ENCODE data around the gene KIAA0825. TPM values are rescaled to one million over a fixed set of nuclear protein-coding genes. Genes with fewer than 3 reads are reported as not detected.

Gene KIAA0825
- total RNA-seq, 1 donor from 2014 or later, result 4.2 TPM

DNA sequence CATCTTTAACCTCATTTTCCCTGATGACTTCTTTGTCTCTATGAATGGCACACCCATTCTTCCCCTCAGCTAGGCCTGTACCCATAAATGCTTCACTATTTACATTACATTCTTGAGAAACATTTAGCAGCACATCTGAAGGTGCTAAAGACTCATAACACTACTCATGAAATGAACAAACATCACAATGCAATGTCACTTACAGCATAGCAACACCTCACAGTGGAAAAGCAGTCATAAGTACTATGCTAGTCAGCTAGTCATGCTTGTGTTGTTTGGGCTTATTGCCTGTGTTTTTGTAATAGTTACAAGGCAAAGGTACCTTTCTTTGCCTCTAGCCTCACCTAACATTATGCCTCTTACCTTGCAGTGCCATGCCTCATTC lies 228.9 kb downstream of the KIAA0825 start:
- Mint-ChIP-seq H3K9me3 (peaks cover 4% of the 10 kb centered on the region), H3K4me3 (no peak overlapping the region), H3K27me3 (no peaks in the 10 kb centered on the region), H3K4me1 (ENCODE audit: unreplicated experiment) (peaks cover 4% of the 10 kb centered on the region), H3K27ac (no peak overlapping the region), H3K36me3 (no peaks in the 10 kb centered on the region)
- no peak for DNase-seq (ENCODE audit: extremely low spot score, unreplicated experiment)
- no peak for TF ChIP-seq CTCF (conservative IDR thresholded peaks at IDR 0.05)

GRCh38 chr5:94388773-94389514 lies 229.5 kb downstream of the KIAA0825 start:
- Mint-ChIP-seq H3K27me3 (no peaks in the 10 kb centered on the region), H3K4me3 (no peak overlapping the region), H3K27ac (no peak overlapping the region), H3K9me3 (peaks cover 4% of the 10 kb centered on the region), H3K4me1 (ENCODE audit: unreplicated experiment) (peaks cover 4% of the 10 kb centered on the region), H3K36me3 (no peaks in the 10 kb centered on the region)
- TF ChIP-seq CTCF (conservative IDR thresholded peaks at IDR 0.05), result no peak
- DNase-seq (ENCODE audit: extremely low spot score, unreplicated experiment), result no peak

- Mint-ChIP-seq H3K36me3 (no peaks in the 10 kb centered on the region), H3K27ac (no peak overlapping the region), H3K27me3 (no peaks in the 10 kb centered on the region), H3K9me3 (peaks cover 4% of the 10 kb centered on the region), H3K4me1 (ENCODE audit: unreplicated experiment) (peaks cover 4% of the 10 kb centered on the region), H3K4me3 (no peak overlapping the region)
- no peak for TF ChIP-seq CTCF (conservative IDR thresholded peaks at IDR 0.05)
- no peak for DNase-seq (ENCODE audit: extremely low spot score, unreplicated experiment)
Measured at GRCh38 chr5:94385767-94386166, 232.6 kb downstream of the KIAA0825 start.

GRCh38 chr5:94378062-94378461 lies 240.3 kb downstream of the KIAA0825 start:
- Mint-ChIP-seq H3K4me3 (no peak overlapping the region), H3K27me3 (no peaks in the 10 kb centered on the region), H3K27ac (no peak overlapping the region), H3K4me1 (ENCODE audit: unreplicated experiment) (peaks cover 11% of the 10 kb centered on the region), H3K9me3 (peaks cover 6% of the 10 kb centered on the region), H3K36me3 (peaks cover 4% of the 10 kb centered on the region)
- DNase-seq (ENCODE audit: extremely low spot score, unreplicated experiment), result no peak
- TF ChIP-seq CTCF (conservative IDR thresholded peaks at IDR 0.05), result no peak

DNA sequence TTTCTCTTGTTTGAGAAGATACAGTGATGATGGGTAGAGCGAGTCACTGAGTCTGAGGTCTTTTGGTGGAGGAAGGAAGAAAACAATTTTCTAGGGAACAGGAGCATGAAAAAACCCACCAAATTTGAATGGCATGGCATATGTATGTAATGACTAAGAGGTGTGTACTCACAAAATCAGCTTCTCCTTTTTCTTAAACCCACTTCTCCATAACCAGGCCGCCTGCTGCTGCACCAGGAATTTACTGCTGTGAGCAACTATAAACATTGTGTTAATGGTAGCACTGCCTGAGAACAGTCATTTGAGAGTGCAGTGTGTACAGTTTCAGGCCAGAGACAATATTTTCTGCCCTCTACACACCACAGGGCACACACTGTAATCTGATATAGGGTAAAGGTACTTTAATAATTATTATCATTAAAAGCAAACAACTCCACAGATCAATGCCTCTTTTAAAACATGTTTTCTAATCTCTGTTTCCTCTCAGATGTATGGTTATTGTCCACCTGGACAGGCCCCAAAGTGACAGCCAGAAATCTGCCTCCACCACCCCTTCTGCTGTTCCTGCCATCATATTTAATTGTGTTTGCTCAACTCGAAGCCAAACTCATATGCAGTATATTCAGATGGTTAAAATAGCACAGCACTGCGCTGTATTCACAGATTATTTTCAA lies 241.6 kb downstream of the KIAA0825 start:
- H3K27me3 Mint-ChIP-seq, result no peaks in the 10 kb centered on the region
- peaks cover 11% of the 10 kb centered on the region for H3K4me1 Mint-ChIP-seq (ENCODE audit: unreplicated experiment)
- no peak for DNase-seq (ENCODE audit: extremely low spot score, unreplicated experiment)
- peaks cover 6% of the 10 kb centered on the region for H3K9me3 Mint-ChIP-seq
- H3K27ac Mint-ChIP-seq, result no peak overlapping the region
- TF ChIP-seq CTCF (conservative IDR thresholded peaks at IDR 0.05), result no peak
- H3K36me3 Mint-ChIP-seq, result peaks cover 4% of the 10 kb centered on the region
- no peak overlapping the region for H3K4me3 Mint-ChIP-seq

Measured in type B pancreatic cell (in vitro differentiated cells).